GM19397 (cell line): ENCODE data around the gene PAQR9.

Experiments used
- ATAC-seq: cut with Tn5 transposase; IDR thresholded peaks from one replicate; pipeline ENCODE4 v1.9.1; 2021; ENCODE audit warnings: mild to moderate bottlenecking, moderate library complexity; ENCODE audit not compliant: unreplicated experiment

PAQR9 gene

GRCh38 chr3:142925140-142925539 is 38.3 kb downstream of the PAQR9 start:
- no peak for ATAC-seq

GRCh38 chr3:142923694-142924093 is 39.8 kb downstream of the PAQR9 start:
- no peak for ATAC-seq

GRCh38 chr3:142916605-142917004 is 46.9 kb downstream of the PAQR9 start:
- ATAC-seq: no peak

GRCh38 chr3:142915636-142916035 is 47.8 kb downstream of the PAQR9 start:
- ATAC-seq: no peak

- no peak for ATAC-seq
These were observed 49.1 kb downstream of the PAQR9 start for GRCh38 chr3:142914286-142914811.

- no peak for ATAC-seq
These were observed 50.0 kb downstream of the PAQR9 start for GRCh38 chr3:142913432-142913831.

GRCh38 chr3:142912402-142913172 is 50.9 kb downstream of the PAQR9 start:
- ATAC-seq: no peak
